ENCODE results near the gene FBXO48.
A peak's percentile ranks its signal among the peaks of the same experiment; 100 is the strongest.

Gene FBXO48

DNA sequence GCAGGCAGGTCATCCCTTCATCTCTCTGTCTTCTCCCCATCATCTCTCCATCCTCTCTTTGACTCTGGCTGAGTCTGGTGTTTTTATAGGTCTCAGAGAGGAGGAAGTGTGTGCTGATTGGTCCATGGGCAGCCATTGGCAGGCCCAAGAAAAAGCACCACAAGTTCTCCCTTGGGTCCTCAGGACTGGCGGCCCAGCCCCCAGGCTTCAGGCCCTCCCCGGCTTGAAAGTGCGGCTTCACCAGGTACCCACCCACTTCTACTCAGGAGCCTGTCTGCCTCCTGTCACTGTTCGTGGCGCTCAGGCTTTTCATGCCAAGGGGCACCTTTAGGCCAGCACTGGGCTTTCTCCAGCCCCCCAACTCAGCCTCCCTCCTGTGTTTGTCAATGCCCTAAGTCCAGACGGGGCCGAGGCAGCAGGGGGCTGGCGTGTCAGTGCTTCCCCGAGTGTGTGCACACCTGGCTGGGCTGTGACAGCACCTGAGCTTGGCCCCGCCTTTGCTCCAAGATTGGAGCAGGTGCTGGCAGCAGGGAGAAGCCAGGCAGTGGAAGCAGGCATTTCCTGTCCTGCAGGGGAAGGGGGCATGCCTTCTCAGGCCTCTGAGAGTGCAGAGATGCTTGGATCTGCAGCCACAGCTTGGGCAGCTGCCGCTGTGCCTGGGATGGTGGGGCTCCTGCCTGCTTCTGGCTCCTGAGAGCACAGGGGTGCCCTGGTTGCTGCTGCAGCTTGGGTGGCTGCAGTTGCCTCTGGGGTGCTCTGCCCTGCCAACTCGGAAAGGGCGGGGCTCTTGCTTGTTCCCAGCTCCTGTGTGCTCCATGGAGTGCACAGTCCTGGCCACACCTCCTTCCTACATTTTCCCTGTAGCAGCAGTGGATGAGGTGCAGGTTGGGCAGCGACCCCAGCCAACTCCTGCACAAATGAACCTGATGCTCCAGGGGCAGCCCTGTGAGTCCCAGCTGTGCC lies 34.1 kb downstream of the FBXO48 start:
- no peak for DNase-seq

DNA sequence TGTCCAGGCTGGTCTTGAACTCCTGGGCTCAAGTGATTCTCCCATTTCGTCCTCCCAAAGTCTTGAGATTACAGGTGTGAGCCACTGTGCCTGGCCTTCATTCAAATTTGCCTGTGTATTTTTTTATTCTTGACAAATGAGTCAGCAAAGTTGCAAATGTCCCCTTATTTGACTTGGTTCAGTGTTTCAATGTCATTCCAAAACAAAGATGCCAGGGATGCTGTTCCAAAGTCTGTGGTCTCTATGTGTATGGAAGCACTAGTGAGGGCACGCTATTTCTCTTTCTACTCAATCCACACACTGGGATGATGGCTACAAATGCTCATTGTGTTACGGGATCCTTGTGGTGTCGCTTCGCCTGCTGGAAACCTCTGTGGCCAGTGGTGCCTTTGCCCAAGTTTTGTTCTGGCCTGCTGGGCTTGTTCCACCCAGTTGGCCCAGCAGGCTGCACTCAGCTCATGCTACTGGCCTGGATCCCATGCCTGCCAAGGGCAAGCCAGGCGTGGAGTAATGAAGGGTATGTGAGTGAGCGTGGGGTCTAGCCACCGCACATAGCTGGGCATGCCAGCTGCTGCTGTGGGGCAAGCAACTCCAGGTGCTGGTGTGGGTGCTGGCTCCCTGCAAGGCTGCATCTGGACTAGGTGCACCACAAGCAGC lies 35.6 kb downstream of the FBXO48 start:
- DNase-seq = no peak

DNA sequence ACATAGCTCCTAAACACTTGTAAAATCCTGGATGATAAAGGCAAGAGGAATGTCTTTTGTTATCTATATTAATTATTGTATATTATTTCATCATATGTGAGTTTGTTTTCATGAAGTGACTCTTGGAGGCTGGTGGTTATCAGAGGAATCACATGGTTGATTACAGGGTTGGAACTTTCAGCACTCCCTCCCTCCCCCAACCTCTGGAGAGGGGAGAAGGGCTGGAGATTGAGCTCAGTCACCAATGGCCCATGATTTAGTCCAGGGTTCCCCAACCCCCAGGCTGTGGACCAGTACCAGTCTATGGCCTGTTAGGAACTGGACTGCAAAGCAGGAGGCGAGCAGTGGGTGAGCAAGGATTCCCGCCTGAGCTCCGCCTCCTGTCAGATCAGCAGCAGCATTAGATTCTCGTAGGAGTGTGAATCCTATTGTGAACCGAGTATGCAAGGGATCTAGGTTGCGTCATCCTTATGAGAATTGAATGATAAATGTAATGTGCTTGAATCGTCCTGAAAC lies 37.7 kb downstream of the FBXO48 start:
- DNase-seq = no peak

DNA sequence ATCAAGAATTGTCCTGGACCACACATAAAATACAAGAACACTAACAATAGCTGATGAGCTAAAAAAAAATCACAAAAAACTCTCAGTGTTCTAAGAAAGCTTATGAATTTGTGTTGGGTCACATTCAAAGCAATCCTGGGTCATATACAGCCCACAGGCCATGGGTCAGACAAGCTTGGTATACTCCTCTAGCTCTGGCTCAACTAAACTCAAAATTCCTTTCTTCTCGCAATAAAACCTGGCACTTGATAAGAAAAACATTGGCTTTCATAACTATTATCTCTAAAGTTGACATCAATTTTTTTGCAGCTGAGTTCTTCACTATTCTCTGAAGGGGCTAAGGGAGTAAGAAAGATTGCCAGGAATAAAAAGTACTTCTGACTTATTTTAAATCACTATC lies 38.3 kb downstream of the FBXO48 start:
- no peak for DNase-seq

DNA sequence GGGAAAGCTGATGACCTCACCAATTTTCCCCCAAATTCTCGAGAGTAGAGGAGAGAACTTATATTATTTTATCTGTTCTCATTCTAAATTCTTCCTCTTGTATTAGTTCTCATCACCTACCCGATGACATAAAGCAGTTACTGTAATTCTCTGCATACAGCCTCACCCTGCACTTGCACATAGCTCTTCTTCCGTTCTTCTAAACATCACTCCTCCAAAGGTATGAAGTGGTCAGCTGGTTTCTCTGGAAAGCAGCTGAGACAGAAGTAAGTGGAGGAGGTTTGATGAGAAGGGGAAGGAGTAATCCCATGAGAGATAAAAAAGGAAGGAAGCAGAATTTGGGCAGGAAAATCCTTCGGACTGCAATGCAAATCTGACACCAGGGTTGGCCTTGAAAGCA lies 39.0 kb downstream of the FBXO48 start:
- no peak for DNase-seq

GRCh38 chr2:68426848-68427579 lies 40.1 kb downstream of the FBXO48 start:
- no peak for DNase-seq

DNA sequence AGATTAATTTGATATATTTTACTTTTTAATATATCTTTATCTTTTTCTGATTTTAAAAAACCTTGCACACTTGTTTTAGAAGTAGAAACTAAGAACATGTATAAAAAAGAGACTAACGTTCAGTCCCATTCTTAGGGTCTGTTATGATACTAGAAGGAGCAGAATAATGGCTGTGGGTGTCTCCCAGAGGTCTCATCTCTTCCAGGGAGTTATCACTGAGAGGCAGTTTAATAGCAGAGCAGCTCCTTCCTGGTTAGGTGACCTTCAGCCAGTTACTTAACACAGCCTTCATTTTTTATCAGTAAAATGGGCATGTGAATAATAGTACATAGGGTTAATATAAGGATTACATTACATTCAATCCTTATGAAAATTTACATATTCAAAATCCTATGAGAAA lies 40.6 kb downstream of the FBXO48 start:
- no peak for DNase-seq

- no peak for DNase-seq
Observed at GRCh38 chr2:68425503-68425902, 41.6 kb downstream of the FBXO48 start.

DNA sequence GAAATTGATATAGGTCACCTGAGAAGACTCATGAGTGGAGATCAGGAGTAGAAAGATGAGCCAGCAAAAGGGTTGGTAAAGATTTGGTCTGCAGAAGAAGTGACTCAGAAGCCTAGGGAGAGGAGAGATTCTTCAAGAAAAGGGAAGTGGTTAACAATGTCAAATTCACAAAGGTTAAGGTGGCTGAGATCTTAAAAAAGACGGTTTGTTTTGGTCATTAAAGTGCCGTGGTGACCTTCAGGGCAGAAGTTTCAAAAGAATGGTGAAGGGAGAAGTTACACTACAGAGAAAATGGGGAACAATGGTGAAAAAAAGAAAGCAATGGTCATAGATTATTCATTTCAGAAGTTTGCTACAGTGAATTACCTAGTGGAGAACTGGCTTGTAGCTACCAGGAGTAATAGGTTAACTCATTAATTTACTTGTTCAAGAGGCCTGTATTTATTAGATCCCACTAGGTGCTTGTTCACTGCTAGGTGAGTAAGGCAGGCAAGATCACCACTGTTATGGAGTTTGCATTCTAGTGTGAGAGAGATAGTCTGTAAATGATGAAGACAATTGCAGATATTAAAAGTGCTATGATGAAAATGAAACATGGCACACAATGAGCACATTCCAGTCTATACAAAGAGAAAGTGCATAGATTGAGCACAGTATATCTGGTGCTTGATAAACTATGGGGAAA lies 43.0 kb downstream of the FBXO48 start:
- peak; percentile 92 to 97 for DNase-seq

DNA sequence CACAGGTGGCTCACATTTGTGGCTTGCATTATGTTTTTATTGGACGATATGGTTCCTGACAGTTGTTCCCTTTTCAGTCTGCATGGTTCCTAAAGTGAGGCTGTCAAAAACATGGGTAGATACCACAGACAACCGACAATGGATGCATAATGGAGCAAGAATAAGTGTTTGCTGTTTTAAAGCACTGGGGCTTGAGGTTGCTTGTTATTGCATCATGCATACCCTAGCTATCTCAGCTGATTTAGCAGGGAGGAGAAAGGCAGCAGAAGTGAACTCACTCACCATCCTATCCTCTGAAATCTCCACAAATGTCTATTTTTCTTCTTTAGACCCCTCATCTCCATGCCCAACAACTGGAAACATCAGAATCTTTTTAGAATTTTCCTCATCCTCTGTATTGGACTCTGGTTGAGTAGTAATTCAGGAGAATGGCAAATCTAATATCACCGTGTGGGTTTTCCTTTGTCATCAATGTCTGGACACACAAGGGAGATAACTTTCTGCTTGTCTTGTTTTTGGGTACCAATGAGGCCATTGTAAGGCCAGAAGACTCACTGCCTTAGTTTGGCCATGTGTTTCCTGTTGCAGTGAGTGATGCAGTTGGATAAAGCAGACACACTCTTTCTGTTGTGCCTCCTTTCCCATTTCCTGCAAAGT lies 46.7 kb downstream of the FBXO48 start:
- peak; percentile 59 to 71 for DNase-seq

DNA sequence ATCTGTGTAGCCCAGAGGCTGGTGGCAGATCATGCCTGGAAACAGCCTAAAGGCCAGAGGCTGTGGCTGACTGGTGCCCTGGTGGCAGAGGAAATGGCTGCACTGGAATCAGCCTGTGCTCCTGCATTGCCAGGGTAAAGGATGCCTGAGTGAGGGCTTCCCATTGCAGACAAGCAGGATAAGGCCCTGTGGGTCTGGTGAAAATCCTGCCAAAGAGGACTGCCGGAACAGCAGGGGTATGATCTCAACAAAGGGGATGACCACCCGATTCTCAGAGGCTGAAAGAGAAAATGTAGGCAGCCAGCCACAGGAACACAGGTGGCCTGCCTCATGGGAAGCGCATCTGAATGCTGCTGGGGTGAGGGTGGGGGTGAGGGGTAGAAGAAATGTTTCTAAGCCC lies 48.2 kb downstream of the FBXO48 start:
- DNase-seq = no peak

DNA sequence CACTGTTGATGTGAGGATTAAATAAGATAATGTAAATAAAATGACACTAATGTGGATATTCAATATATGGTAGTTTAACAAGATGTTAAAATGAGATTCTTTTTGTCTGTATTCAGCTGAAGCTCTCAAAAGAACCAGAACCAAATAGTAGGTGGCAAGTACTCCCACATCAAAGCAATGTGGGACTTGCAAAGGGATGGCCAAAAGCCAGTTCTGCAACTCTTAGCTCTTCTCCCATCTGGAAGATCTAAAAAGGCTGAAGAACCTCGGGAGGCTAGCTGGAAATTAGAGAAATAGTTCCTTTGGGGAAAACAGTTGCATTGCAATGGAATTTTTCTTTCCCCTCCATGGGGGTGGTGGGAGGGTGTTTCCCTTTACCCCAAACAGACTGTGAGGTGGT lies 48.7 kb downstream of the FBXO48 start:
- no peak for DNase-seq

DNA sequence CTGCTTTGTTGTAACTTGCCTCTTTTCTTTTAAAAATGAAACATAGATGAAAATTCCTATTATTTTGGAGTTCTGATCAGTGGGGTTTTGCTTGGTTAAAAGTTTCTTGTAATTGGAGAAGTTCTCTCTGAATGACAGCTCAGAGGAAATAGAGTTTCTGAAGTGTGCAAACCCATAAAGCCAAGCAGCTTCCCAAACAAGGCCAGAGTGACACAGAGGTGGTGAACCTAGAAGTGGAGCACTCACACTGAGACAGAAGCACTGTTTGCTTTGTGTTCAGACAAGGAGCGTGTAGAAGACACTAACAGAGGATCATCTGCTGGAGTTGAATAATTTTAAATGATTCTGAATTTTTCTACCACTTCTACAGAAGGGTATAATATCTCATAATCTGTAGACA lies 49.2 kb downstream of the FBXO48 start:
- peak; percentile 43 to 47 for DNase-seq

DNA sequence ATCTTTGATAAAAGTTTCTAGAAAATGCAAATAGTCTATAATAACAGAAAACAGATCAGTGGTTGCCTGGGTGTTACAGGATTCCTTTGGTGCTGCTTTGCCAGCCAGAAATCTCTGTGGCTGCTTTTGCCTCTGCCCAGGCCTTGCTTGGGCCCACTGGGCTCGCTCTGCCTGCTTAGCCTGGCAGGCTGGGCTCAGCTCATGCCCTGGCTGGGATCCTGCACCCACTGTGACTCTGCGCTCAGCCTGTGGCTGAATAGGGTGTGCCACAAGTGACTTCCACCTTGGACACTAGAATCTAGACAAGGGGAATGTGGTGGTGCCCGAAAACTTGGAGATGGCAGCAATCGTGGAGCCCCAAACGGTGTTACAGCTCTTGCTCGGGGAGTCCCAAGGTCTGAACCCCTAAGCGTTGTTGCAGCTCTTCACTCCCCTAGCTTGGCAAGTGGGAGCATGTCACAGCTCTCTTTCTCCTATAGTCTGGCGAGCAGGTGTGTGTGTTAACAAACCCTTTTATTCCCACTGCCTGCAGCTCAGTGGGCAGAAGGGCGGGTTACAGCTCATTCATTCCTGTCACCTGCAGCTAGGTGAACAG lies 50.9 kb downstream of the FBXO48 start:
- DNase-seq = no peak

DNA sequence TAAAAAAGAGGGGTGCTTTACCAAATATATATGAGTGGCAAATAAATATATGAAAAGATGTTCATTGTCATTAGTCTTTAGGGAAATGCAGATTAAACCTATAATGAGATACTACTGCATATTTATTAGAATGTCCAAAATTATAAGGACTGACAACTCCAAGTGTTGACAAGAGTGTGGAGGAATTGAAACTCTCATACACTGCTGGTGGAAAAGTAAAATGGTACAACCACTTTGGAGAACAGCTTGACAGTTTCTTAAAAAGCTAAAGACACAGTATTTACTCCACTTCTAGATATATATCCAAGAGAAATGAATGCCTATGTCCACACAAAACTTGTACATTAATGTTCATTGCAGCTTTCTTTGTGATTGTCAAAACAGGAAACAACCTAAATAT lies 51.6 kb downstream of the FBXO48 start:
- DNase-seq = no peak

GRCh38 chr2:68414876-68415275 lies 52.2 kb downstream of the FBXO48 start:
- no peak for DNase-seq

GRCh38 chr2:68414452-68414851 lies 52.6 kb downstream of the FBXO48 start:
- DNase-seq = no peak

DNA sequence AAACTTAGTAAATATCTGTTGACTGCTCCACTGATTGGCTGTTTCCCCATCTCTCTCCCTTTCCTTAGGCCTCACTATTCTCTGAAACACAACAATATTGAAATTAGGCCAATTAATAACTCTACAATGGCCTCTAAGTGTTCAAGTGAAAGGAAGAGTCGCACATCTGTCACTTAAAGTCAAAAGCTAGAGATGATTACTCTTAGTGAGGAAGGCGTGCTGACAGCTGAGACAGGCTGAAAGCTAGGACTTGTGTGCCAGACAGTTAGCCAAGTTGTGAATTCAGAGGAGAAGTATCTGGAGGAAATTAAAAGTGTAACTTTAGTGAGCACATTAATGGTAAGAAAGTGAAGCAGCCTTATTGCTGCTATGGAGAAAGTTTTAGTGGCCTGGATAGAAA lies 53.6 kb downstream of the FBXO48 start:
- DNase-seq = no peak

GRCh38 chr2:68412127-68412819 lies 54.8 kb downstream of the FBXO48 start:
- peak; percentile 19 to 44 for DNase-seq

DNA sequence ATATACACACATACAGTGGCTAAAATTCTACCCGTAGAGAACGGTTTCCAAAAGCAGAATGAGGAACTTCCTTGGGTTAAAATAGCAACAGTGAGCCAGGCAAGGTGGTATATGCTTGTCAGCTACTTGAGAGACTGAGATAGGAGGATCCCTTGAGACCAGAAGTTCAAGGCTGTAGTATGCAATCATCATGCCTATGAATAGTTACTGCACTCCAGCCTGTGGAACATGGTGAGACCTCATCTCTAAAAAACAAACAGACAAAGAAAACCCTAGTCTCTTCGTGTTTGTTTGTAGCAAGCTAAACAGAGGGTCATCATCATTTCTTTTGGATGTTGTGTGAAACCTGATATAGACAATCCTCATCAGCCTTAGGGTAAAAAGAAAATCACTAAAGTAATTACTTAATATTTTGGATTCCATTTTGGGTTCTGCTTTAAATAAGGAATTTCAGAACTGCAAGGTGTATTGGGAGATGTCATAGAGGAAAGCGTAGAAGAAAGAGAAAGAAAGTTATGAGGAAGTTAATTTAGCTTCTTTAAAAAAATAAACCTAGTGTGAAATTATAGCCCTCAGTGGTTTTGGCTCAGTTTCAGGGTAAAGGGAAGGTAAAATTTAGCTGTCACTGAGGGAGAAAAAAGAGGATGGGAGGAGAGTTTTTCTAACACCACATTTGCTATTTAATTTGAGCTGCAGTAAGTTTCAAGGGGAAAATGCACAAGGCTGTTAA lies 55.5 kb downstream of the FBXO48 start:
- DNase-seq = peak; percentile 83 to 87

All from Kasumi-1 (cell line).